ENCODE measurements around the gene PIK3R5.

GRCh38 chr17:8868529-8868951 is 97.0 kb downstream of the PIK3R5 start:
- TF ChIP-seq CTCF (IDR thresholded peaks at IDR 0.05; ENCODE audit: extremely low read depth in 1 of 2, insufficient read depth in 1 of 2, low read depth in 1 of 2, low read length in 2 of 2) (no peak), JUN (IDR thresholded peaks at IDR 0.05; ENCODE audit: borderline replicate concordance, insufficient read depth, insufficient read length, low read depth) (no peak), POLR2AphosphoS5 (IDR thresholded peaks at IDR 0.05; ENCODE audit: insufficient read depth, low read depth, low read length) (no peak), FOS (IDR thresholded peaks at IDR 0.05; ENCODE audit: borderline replicate concordance, insufficient read depth, low read length) (no peak), POLR2A (IDR thresholded peaks at IDR 0.05; ENCODE audit: low read depth, low read length) (no peak), MYC (IDR thresholded peaks at IDR 0.05; ENCODE audit: low read depth, low read length) (no peak), EZH2 (IDR thresholded peaks at IDR 0.05; ENCODE audit: borderline replicate concordance, low read depth, low read length, severe bottlenecking) (no peak)

All from endothelial cell of umbilical vein (primary cell).